SK-N-DZ (cell line): ENCODE data around the gene FBP1.
A peak's percentile ranks its signal among the peaks of the same experiment; 100 is the strongest.

ENCODE experiments used
- DNase-seq: peaks from one replicate; pipeline ENCODE4 v3.0.0-alpha.2; 2015; ENCODE audit warnings: low spot score

FBP1 gene

GRCh38 chr9:94656200-94656599 lies 16.9 kb upstream of the FBP1 start:
- DNase-seq = no peak

GRCh38 chr9:94655739-94656138 lies 16.4 kb upstream of the FBP1 start:
- DNase-seq = no peak

- no peak for DNase-seq
Observed at GRCh38 chr9:94654165-94654894, 15.0 kb upstream of the FBP1 start.

GRCh38 chr9:94650949-94651348 lies 11.6 kb upstream of the FBP1 start:
- no peak for DNase-seq

GRCh38 chr9:94649100-94649819 lies 9.9 kb upstream of the FBP1 start:
- no peak for DNase-seq

GRCh38 chr9:94648185-94648584 lies 8.9 kb upstream of the FBP1 start:
- no peak for DNase-seq

- peak; percentile 38 for DNase-seq
Observed at GRCh38 chr9:94645901-94646300, 6.6 kb upstream of the FBP1 start.

GRCh38 chr9:94644543-94644942 lies 5.2 kb upstream of the FBP1 start:
- DNase-seq = no peak

- no peak for DNase-seq
Observed at GRCh38 chr9:94643741-94644140, 4.4 kb upstream of the FBP1 start.

- DNase-seq = no peak
Observed at GRCh38 chr9:94643176-94643575, 3.9 kb upstream of the FBP1 start.

GRCh38 chr9:94642501-94642900 lies 3.2 kb upstream of the FBP1 start:
- no peak for DNase-seq

GRCh38 chr9:94639999-94640376 lies 670 bp upstream of the FBP1 start:
- no peak for DNase-seq

- DNase-seq = no peak
Observed at GRCh38 chr9:94638335-94639060, 820 bp downstream of the FBP1 start.

GRCh38 chr9:94632737-94633136 lies 6.6 kb downstream of the FBP1 start:
- no peak for DNase-seq

- DNase-seq = no peak
Observed at GRCh38 chr9:94631599-94631998, 7.7 kb downstream of the FBP1 start.

GRCh38 chr9:94630833-94631232 lies 8.5 kb downstream of the FBP1 start:
- DNase-seq = no peak

GRCh38 chr9:94630281-94630680 lies 9.0 kb downstream of the FBP1 start:
- no peak for DNase-seq

- no peak for DNase-seq
Observed at GRCh38 chr9:94627287-94627686, 12.0 kb downstream of the FBP1 start.

- no peak for DNase-seq
Observed at GRCh38 chr9:94625835-94626234, 13.5 kb downstream of the FBP1 start.

GRCh38 chr9:94624629-94625028 lies 14.7 kb downstream of the FBP1 start:
- no peak for DNase-seq

GRCh38 chr9:94623253-94623652 lies 16.1 kb downstream of the FBP1 start:
- DNase-seq = peak; percentile 87

- no peak for DNase-seq
Observed at GRCh38 chr9:94622087-94622800, 17.1 kb downstream of the FBP1 start.
